ENCODE results near the gene STXBP1.

DNA sequence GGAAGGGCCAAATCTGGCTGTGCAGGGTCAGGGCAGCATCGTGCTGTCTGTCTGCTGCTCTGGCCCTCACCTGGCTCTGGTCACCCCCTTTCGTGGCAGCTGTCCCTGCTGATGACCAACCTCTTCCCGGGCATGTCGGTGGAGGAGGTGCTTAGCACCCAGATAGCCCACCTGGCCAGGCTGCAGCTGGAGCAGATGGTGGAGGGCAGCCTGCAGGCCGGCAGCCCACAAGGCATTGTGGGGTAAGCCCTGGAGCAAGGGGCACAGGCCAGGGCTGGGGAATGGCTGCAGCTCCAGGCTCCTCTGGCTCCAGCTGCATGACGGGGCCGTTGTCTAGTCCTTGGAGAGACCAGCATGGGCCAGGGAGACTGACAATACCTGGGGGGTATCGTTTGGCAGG lies 114.8 kb downstream of the STXBP1 start:
- TF ChIP-seq CTCF (conservative IDR thresholded peaks at IDR 0.05) (no peak), EZH2 (IDR thresholded peaks at IDR 0.05; ENCODE audit: low read depth) (no peak)
